HG02588 (cell line): ENCODE measurements around the gene EFNA2.
A peak's percentile ranks its signal among the peaks of the same experiment; 100 is the strongest.

Experiments
- ATAC-seq: cut with Tn5 transposase; IDR thresholded peaks from one replicate; pipeline ENCODE4 v1.9.1; 2021; ENCODE audit warnings: mild to moderate bottlenecking, moderate library complexity; ENCODE audit not compliant: unreplicated experiment

Gene EFNA2

DNA sequence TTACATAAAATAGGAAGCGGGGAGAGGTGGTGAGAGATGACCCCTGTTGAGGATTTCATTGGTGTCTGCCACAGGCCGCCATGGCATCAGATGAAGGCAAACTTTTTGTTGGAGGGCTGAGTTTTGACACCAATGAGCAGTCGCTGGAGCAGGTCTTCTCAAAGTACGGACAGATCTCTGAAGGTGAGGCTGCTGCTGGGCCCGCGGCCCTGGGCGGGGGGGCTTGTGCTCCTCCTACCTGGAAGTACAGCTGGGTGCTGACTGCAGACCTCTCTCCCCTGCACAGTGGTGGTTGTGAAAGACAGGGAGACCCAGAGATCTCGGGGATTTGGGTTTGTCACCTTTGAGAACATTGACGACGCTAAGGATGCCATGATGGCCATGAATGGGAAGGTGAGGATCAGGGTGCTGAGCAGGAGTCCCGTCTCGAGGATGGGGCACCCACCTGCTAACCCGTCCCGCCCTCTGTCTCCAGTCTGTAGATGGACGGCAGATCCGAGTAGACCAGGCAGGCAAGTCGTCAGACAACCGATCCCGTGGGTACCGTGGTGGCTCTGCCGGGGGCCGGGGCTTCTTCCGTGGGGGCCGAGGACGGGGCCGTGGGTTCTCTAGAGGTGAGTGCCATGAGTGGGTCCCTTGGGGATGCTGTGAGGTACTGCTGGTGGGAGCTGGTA lies 14.7 kb upstream of the EFNA2 start:
- ATAC-seq = no peak

DNA sequence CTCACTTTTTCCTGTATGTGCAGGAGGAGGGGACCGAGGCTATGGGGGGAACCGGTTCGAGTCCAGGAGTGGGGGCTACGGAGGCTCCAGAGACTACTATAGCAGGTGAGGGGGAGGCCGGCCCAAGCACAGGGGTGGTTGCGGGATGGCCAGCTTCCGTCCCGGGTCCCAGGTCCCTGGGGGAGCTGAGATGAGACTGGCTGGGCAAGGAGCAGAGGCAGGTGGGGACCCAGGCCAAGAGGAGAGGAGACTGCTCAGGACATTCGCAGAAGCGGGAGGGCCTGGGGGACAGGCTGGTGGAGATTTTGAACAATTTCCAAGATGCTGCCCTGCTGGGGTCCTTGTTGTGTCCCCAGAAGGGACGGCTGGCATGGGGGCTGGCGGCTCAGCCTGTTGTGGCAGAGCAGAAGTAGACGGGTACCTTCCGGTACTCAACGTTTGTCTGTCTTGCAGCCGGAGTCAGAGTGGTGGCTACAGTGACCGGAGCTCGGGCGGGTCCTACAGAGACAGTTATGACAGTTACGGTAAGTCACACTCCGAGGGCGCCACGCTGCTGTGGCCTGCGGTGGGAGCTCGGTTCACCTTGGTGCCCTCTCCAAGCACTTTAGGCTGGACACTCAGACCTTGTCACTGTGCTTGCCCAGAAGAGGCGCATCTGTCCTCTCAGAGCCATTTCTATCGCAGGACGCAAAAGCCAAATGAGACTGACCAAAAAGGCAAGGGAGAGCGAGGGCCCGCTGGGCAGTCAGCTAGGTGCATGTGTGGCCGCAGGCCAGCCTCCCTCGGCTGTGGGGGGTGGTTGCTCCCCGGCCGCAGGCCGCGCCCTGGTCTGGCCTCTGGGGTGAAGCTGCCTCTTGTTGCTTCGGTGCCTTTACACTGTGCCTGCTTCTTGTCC lies 13.9 kb upstream of the EFNA2 start:
- ATAC-seq = no peak

DNA sequence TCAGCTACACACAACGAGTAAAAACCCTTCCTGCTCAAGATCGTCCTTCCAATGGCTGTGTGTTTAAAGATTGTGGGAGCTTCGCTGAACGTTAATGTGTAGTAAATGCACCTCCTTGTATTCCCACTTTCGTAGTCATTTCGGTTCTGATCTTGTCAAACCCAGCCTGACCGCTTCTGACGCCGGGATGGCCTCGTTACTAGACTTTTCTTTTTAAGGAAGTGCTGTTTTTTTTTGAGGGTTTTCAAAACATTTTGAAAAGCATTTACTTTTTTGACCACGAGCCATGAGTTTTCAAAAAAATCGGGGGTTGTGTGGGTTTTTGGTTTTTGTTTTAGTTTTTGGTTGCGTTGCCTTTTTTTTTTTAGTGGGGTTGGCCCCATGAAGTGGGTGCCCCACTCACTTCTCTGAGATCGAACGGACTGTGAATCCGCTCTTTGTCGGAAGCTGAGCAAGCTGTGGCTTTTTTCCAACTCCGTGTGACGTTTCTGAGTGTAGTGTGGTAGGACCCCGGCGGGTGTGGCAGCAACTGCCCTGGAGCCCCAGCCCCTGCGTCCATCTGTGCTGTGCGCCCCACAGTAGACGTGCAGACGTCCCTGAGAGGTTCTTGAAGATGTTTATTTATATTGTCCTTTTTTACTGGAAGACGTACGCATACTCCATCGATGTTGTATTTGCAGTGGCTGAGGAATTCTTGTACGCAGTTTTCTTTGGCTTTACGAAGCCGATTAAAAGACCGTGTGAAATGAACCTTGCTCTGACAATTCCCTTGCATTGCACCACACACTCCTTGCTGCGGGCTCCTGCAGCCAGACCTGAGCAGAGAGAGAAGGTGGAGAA lies 13.0 kb upstream of the EFNA2 start:
- ATAC-seq = no peak

DNA sequence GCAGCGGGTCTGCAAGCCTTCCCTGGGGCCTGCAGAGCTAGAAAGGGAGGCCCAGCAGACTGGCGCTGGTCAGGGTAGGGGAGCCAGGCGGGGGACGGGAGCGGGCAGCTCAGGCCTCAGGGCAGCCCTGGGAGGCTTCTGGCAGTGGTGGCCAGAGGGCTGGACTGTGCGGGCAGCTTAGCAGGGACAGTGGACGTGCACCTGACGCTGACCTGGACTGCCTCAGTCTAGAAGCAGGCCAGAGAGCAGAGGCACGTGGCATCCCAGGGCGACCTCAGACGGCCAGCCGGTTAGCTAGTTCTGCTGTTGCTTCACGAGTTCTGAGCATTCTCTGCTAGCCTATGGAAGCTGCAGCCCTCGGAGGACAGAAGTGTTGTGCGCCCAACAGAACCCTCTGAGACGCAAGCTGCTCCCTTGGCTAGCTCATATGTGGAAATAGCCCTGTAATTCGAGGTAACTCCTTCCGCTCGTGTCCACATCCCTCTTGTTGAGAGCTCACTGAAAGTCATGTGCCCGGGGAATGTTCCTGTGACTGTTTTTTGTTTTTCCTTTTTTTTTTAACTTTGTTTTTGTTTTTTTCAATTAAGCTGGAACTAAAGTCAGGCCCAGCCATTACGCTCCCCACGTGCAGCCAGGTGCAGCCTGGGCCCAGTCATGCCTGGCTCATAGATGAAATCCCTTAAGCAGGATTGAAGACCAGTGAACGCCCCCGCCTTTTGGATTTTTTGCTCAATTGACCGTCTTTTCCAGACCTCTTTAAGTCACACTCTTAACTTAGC lies 12.2 kb upstream of the EFNA2 start:
- ATAC-seq = no peak

GRCh38 chr19:1274081-1274851 lies 11.4 kb upstream of the EFNA2 start:
- no peak for ATAC-seq

- no peak for ATAC-seq
Observed at GRCh38 chr19:1274852-1275259, 10.8 kb upstream of the EFNA2 start.

DNA sequence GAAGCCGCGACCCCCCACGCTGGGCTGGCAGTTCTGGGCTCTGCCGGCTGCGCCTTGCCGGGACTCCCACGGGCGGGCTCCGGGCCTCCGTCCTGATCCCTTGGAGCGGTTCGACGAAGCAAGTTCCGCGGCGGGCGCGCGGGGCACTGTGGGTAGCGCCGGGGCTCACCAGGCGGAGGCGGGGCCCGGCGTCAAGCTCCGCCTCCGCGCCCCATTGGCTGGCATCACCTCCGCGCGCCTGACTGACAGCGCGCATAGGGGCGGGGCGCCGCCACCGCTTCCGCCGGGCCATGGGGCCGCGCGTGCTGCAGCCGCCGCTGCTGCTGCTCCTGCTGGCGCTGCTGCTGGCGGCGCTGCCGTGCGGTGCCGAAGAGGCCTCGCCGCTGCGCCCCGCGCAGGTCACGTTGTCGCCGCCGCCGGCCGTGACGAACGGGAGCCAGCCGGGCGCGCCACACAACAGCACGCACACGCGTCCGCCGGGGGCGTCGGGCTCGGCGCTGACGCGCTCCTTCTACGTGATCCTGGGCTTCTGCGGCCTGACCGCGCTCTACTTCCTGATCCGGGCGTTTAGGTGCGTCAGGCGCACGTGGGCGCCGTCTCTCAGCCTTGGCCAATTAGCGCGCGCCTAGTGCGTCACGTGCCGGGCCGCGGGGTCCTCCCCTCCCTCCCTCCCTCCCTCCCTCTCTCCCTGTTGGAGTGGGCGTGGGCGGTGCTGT lies 10.3 kb upstream of the EFNA2 start, which contains the start of gene FAM174C:
Gene FAM174C (plus strand): TSS at position 271 of the 716 bp plus-strand sequence. CDS start 20 bp downstream, at position 291.
- ATAC-seq = peak; percentile 70

DNA sequence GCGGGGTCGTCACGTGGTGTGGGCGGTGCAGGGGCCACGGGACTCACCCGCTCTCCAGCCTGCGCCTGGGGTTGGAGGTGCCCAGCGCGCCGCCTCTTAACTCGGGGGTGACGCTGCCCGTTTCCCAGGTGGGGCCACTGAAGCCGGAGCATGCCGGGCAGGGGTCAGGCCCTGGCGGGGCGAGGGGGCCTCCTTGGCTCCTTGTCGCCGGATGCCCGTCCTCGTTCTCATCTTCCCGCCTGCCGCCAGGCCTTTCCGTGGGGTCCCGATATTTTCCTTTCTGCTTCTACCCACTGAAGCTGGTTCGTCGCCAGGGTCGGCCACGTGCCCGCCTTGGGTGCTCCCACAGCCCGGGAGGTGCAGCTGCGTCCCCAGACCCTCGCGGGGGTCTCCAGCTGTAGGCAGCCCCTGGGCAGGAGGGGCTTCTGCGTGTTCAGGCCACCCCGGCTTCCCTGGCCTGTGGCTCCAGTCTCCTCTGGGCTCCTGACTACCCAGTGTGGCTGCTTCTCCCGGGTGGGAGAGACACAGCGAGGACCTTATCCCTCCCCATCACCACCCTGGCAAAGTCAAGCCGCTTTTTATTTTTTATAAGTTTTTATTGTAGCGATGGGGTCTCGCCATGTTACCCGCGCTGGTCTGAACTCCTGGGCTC lies 9.6 kb upstream of the EFNA2 start:
- peak; percentile 0 for ATAC-seq

GRCh38 chr19:1276628-1277022 lies 9.0 kb upstream of the EFNA2 start:
- ATAC-seq = no peak

- no peak for ATAC-seq
Observed at GRCh38 chr19:1277061-1277460, 8.6 kb upstream of the EFNA2 start.

- no peak for ATAC-seq
Observed at GRCh38 chr19:1278074-1278473, 7.6 kb upstream of the EFNA2 start.

- no peak for ATAC-seq
Observed at GRCh38 chr19:1278713-1279660, 6.7 kb upstream of the EFNA2 start.

DNA sequence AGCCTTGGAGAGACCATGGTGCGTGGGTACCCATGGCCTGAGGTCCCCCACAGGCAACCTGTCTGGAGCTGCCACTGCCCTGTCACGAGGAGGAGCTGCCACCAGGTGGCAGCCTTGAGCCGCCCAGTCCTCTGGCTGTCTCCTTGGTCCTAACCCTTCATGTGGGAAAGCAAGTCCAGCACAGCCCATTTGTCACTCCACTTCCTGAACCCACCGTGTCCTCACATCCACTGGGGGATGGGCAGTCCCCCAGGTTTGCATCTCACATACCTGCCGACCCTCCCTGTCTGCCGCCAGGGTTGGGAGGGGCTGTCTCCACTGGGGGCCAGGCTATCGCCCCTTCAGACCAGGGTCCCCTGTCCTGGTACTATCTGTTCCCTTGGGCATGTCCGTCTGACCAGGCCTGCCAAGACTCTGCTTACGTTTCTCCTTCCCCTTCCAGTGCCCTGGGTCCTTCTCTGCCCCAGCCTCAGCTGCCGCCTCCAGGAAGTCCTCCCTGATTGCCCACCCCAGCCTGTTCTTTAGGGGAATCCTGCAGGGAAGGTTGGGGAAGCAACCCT lies 5.8 kb upstream of the EFNA2 start:
- no peak for ATAC-seq

GRCh38 chr19:1280636-1281568 lies 4.8 kb upstream of the EFNA2 start:
- no peak for ATAC-seq

GRCh38 chr19:1281569-1282287 lies 3.9 kb upstream of the EFNA2 start:
- no peak for ATAC-seq
